Right lobe of liver (tissue), 4 donors: Measurements from ENCODE around the gene KIF5C.

Source experiments
- POLR2A ChIP-seq: fragments of 450-650 bp; IDR thresholded peaks from one replicate; pipeline ENCODE4 v1.6.1; 2017; ENCODE audit warnings: antibody characterized with exemption, mild to moderate bottlenecking
- TF ChIP-seq, protein P1 (sequence below), 4 donors: fragments of 200-600 bp in 3 of 4; fragments of 450-650 bp in 1 of 4; IDR thresholded peaks; one replicate each; pipeline versions ENCODE4 v1.5.1 to v1.8.0; 2016 to 2022; ENCODE audit warnings: antibody characterized with exemption in 4 of 4, mild to moderate bottlenecking in 2 of 4
- donor health status: DM: no; HTN: no; CAD: no.
- donor health status: DM: no; HTN: no; CAD: no.
- donor health status: DM: no; HTN: yes; CAD: no.

DNA sequence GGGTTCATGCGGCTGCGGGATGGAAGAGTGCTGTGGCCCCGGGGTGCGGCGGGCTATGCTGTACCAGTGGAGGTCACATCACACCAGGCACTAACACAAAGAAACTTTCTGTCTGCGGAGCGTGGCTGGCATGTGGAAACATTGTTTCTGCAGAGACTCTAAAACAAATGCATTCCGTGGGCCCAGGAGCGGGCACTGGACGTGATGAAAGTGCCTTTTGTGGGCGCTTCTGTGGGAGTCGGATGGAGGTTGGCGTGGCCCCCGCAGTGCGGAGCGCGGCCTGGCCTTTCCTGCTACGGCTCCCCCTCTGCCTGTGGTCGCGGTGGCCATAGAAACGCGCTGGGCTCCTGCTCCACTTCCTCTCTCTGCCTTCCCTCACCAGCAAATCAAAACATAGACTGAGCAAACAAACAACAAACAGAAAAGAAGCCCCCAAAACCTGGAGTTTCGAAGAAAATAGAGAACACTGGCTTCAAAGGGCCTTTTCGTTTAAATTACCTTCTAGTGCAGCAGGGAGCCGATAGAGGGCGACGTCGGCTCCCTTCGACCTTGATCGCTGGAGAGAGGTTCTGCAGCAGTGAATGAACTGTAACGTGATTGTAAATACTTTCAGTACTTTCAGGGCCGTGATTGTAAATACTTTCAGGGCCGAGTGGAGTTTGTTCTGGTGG lies 51.4 kb downstream of the KIF5C start:
- TF ChIP-seq, protein P1, sequence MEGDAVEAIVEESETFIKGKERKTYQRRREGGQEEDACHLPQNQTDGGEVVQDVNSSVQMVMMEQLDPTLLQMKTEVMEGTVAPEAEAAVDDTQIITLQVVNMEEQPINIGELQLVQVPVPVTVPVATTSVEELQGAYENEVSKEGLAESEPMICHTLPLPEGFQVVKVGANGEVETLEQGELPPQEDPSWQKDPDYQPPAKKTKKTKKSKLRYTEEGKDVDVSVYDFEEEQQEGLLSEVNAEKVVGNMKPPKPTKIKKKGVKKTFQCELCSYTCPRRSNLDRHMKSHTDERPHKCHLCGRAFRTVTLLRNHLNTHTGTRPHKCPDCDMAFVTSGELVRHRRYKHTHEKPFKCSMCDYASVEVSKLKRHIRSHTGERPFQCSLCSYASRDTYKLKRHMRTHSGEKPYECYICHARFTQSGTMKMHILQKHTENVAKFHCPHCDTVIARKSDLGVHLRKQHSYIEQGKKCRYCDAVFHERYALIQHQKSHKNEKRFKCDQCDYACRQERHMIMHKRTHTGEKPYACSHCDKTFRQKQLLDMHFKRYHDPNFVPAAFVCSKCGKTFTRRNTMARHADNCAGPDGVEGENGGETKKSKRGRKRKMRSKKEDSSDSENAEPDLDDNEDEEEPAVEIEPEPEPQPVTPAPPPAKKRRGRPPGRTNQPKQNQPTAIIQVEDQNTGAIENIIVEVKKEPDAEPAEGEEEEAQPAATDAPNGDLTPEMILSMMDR (IDR thresholded peaks at IDR 0.05) = peak; percentile 50 to 71 (median 62)
- no peak for TF ChIP-seq POLR2A
